ENCODE data around the gene LCP2. TPM values are rescaled to one million over a fixed set of nuclear protein-coding genes. Genes with fewer than 3 reads are reported as not detected.

LCP2 gene
- polyA plus RNA-seq (ENCODE audit: insufficient read length), result 4.2 TPM

DNA sequence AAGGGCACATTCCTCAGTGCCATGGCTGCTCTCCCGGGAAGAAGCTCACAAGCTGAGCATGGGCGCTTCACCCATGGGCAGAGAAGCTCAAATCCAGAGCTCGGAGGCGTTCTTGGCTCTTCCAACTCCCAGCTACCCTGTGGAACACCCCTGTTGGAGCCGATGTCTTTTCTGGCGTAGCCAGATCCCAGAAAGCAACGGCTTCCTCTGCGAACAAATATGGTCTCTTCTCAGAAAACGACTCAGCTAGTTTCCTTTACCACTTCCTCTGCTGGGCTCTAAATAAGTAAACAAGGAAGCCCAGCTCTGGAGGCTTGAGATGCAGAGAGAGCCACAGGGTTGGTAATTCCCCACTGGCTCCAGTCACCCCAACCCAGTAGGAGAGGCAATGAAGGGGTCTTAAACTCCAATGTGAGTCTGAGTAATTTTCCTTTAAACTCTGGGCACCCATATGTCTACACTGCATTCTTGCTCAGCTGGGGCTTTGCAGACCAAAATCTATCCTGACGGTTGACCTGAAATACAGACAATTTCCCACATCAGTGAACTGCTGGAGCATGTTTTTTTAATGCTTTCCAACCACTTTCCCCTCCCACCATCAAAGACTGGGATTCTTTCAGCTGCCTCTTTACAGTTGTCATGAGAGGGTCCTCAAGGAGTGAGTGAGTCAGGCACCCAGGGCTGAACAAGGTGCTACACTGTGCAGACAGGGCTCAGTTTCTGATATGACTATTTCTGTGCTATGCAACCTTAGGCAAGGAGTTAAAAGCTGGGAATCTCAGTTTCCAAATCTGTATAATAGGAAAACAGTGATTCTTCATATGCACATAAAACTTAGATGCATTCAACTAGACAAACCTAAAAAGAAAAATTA is at the start of gene LCP2:
Gene LCP2 (minus strand): TSS at position 189 of the 874 bp plus-strand sequence. CDS start 166 bp downstream, at position 23.
- DNase-seq (ENCODE audit: low read depth), result no peak

DNA sequence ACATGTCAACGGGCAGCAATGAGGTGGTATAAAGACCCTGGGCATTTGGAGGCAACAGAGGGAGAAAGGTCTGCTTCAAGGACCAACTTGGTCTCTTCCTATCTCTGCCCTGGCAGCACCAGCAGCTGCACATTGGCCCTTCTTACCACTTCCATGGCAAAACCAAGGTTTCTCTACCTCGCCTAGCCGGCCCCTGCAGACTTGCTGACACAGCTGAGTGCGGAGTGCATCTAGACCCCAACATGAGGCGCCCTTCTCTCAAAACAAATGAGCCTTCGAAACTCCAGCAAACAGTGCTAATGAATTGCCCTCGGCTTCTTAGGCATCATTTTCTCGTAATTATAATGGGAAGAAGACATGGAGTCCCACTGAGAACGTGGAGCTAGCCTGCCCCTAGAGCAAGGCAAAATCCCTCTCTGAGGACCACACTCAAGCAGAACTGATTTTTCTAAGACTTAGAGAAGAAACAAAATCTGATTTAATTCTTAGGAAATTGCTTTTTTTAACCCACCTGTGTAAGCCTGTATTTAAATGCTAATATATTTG is 49.5 kb upstream of the LCP2 start:
- DNase-seq (ENCODE audit: low read depth), result no peak

DNA sequence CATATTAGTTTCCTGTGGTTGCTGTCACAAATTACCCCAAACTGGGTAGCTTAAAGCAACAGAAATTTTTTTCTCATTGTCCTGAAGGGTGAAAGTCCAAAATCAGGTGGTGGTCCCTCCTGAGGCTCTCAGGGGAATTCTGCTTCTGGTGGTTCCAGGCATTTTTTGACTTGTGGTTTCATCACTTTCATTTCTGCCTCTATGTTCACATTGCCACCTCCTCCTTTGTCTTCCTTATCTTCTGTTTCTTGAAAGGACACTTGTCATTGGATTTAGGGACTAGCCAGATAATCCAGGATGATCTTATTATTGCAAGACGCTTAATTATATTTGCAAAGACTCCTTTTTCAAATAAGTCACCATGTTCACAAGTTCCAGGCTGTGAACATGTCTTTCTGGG is 48.4 kb upstream of the LCP2 start:
- no peak for DNase-seq (ENCODE audit: low read depth)

DNA sequence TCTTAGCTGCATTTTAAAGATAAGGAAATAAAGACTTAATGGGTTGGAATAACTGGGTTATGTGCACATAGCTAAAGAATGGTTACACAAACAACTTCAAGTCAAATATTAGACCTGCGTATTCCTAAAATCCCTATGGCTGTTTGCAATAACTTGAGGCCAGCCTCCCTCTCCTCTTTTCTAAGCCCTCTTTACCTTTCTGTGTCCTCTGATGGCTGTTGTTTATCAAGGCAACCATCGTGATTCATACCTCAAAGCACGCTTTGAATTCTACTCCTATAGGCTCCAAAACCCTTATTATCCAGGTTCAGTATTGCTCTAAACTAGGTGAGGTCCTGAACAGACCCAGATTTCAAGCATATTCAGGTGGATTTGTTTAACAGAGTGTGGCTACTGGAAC is 45.6 kb upstream of the LCP2 start:
- DNase-seq (ENCODE audit: low read depth), result no peak

DNA sequence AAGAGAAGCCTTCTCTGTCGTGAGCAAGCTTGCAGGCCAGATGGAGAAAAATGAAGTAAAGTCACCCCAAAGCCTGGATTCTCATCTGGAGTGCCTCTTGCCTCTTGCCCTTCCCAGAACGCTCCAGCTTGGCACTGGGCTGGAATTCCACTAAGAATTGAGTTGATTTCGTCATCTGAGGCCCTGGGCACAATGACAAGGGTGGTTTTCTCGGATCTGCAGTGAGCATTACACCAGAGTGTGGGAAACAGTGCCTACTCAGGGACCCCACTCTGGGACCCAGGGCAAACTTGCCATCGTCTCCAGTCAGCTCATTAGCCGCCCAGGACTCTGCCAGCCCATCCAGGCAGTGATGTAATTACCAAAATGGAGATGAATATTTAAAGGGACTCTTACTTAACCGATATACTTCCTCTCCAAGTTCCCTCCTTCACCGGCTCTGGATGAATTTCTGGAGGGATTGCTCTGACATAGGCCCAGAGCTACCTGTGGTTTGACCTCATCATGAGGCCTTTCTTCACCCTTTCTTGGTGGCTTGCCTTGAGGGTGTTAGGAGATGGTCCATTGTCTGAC is 44.7 kb upstream of the LCP2 start:
- no peak for DNase-seq (ENCODE audit: low read depth)

DNA sequence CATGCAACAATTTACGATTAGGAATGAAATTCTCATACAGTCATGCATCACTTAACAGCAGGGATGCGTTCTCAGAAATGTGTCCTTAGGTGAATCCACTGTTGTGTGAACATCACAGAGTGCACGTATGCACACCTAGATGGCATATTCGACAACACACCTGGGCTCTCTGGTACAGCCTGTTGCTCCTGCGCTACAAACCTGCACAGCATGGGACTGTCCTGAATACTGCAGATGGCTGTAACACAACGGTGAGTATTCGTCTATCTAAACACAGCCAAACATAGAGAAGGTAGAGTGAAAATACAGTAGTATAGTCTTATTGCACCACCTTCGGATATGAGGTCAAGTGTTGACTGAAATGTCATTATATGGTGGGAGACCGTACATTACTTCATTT is 44.0 kb upstream of the LCP2 start:
- DNase-seq (ENCODE audit: low read depth), result no peak

DNA sequence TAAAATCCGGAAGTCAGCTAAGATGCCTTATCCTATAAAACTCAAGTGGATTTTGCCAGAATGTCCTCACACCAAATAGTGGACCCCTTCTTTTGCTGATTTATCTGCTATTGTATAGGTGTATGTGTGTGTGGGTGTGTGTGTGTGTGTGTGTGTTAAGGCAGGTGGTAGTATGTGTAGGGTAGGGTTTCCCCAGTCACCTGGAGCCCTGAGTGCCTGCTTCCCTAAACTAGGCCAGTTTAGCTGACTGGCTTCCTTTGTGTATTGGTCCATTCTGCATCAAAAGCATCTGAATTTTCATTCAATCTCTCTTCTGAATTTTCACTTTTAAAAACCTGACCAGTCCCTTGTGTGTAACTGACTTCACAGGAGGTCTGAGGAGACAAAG is 42.2 kb upstream of the LCP2 start:
- DNase-seq (ENCODE audit: low read depth), result no peak

DNA sequence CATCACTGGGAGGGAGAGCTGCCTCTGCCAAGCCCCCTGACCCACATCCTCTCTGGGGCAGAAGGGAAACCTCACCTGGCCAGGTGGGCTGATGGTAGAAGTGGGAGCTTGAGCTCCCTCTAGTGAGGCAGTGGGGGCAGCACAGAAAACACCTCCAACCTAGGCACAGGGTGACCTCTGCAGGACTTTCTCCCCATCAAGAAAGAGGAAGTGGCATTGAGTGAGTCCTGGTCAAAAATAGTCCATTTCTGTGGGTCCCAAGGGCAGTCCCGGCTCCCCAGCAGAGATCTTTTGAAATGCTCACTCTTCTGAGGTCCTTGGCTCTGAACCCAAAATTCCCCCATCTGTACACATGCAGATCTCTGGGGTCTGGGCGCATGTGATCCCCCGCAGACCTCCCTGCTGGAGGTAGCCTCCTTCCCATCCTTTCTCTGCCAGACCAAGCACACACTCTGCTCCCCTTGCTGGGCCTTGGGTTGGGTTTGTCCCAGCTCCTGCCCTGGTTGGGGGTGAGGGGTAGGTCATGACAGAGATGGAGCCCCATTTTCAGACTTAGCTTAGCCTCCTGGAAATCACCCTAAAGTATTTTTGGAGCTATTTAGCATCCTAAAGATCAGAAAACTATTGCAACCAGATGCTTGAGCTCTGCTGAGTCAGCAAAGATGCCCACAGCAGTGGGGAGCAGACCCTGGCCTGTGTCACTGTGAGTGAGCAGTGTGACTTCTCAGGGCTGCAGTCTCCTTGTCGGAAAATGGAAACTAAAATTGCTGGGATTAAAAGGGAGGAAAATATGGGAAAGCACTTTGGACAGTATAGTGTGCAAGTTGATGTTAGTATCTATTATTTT is 41.6 kb upstream of the LCP2 start:
- DNase-seq (ENCODE audit: low read depth), result no peak

DNA sequence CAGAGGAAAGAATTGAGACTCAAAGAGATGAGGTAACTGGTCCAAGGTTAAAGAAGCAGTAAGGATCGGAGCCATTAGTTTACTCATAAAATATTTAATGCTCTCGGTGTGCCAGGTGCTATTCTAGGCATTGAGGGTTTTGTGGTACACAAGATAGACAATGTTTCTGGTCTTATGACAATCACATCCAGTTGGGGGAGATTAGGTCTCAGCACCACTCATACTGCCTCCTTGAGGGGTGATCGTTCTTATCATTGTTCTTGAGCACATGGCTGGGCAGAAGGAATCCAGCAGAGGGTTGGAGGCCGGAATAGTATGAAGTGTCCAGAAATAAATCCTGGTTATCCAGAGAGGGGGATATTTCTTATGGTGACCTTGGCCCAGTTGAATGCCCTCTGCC is 40.7 kb upstream of the LCP2 start:
- no peak for DNase-seq (ENCODE audit: low read depth)

DNA sequence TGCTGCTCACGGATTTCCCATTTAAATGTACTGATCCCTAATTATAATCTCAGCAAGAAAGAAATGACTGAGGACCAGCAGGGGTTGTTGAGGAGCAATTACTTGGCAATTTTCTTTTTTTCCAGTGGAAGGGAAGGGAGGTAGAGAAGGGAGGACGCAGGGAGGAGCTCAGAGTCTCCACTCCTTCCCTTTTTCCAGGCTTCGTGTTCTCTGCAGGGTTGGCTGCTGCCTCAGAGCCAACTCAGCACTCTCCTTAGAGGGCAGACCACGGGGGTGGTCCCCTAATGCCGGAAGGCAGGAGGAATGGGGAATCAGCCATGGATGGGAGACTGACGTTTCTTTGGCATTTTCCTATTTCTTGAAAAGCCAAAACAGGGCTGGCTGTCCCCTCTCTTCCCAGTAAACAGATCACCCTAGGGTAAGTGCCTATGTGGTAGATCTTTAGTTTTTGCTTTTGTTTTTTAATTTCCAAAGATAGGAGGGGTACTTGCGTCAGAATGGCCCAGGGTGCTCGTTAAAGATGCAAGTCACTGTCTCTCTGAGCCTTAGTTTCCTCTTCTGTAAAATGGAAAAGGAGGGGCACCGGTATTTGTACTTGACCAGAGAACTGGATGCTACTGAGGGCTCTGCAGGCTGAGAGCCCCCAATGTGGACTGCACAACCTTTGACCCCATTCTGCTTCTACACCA is 39.6 kb upstream of the LCP2 start:
- DNase-seq (ENCODE audit: low read depth), result no peak

DNA sequence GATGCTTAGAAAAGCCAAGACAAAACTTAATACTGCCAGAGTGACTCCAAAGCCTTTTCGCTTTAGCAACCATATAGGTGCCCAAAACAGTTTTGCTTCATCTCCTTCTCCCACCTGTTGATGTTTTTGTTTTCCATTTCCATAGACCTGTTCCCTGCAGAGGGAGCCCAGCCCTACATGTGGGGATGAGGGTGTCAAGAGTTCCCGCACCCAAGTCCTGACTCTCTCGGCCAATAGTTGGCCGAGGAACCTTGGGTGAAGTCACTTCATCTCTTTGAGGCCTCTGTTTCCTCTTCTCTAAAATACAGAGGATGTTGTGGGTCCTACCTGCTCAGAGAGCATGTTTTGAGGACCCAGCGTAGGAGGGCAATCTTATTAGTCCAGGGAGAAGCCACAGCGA is 38.5 kb upstream of the LCP2 start:
- no peak for DNase-seq (ENCODE audit: low read depth)

DNA sequence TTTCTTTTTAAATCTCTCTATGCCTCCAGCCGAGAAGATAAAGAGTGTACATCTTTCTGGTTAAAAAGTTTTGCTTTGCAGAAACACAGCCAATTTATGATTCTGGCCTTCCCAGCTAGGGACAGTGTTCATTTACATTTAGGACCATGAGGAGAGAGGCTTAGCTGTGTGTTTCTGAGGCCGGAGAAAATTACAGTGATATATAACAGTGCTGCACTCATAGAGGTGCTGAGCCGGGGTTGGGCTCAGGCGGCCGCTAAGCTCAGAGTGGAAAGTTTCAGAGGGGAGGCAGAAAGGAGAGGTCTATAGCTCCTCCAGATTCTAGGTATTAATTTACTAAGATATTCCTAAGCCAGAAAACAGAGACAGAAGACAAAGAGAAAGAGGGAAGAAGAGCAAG is 37.0 kb upstream of the LCP2 start:
- no peak for DNase-seq (ENCODE audit: low read depth)

DNA sequence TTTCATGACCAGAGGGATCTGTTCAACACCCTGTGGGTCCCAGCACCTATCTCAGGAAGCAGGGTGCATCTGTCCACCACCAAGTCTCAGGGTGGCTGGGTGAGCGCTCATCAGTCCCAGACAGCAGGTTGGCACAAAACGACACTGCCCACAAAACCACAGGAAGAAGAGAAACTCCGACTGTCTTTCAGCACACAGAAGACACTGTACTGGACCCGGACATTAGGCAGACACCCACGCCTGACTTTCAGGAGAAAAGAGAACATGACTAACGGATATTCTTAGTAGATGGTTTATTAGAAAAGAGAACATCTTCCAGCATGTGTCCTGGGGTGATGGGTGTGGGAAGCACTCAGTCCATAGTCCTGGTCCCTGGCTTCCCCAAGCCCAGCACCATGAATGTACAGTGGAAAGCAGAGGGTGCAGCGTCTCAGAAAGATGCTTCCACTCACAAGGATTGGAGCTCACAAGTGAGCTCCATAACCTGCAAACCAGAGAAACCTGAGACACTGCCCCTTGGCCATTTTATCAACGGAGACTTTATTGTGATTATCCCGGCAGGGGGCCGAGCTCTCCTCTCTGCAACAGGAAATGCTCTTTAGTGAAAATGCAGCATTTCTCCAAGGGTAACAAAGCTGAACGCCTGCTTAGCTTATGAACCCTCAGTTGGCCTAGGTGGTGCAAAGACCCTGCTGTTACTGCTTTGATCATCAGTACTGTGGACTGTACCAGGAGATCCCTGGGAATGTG is 35.8 kb upstream of the LCP2 start:
- no peak for DNase-seq (ENCODE audit: low read depth)

DNA sequence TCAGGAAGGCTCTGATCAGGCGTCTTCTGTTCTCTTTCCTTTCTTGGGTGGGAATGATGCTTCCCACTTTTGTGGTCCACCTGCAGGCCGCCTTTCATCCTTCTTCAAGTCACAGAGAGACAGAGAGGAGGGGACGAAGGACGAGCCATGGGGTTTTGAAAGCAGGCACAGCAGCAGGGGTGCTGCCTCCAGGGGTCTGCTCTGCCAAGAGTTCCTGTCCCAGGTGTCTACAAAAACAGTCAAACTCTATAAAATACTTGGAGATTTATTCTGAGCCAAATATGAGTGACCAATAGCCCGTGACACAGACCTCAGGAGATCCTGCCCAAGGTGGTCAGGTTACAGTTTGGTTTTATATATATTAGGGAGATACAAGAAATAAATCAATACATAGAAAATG is 34.5 kb upstream of the LCP2 start:
- no peak for DNase-seq (ENCODE audit: low read depth)

DNA sequence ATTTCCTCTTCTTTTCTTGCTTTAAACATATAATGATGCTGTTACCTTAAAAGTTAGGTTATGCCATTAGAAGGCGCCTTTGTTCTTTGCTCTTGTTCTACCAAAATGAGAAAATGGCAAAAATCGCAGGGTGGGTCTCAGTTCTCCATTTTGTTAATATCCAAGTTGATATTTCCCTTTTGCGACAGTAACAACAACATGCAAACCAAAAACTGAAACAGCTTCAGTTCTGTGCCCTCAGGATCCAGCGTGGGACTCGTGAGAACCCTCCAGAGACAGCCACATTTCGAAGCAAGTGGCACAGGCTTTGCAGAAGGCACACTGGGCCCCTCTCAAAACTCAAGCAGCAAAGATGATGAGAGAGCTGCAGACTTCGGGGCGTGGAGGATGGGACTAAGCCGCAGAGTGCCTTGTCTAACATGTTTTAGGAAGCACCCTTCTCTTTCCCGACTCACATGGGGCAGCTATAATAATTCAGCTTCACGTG is 33.0 kb upstream of the LCP2 start:
- no peak for DNase-seq (ENCODE audit: low read depth)

DNA sequence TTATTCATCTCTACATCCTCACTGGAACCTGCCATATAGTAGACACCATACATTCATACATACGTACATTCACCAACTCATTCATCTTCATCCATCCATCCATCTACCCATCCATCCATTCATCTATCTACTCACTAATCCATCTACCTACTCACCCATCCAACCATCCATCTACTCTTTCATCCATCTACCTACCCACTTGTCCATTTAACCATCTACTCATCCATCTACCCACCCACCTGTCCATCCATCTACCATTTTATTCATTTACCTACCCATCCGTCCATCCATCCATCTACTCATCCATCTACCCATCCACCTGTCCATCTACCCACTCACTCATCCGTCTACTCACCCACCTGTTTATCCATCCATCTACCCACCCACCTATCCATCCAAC is 31.9 kb upstream of the LCP2 start:
- DNase-seq (ENCODE audit: low read depth), result no peak

DNA sequence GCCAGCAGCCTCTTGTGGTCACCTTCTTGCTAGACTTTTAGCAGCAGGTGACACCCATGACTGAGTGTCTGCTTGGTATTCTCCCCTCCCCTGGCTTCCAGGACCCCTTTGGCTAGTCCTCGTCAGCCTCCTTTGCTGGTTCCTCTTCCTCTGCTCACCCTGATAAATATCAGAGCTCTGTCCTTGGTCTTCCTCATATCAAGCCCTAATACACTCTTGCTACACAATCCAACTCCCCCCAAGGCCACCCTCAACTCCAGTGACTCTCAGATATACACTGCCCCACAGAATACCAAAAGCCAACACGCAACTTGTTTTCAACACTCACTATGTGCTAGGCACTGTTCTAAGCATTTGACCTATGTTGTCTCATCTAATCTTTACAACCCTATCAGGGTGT is 30.3 kb upstream of the LCP2 start:
- DNase-seq (ENCODE audit: low read depth), result no peak

DNA sequence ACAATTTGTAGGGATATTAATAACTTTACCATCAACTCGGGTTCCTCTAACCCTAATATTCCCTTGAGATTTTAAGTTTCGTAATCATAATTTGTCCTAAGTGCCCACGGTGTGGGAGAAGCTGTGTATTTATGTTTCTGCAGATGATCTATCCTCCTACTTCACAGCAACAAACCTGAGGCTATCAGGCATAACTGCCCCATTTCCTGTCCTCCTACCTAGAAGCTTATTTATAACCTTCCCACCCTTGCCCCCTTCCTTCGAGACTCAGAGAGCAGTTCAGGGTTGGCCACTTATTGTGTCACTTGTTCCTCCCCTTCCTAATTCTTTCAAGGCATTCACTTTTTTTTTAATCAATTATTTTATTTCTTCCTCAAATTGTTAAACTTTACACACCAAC is 29.6 kb upstream of the LCP2 start:
- no peak for DNase-seq (ENCODE audit: low read depth)

DNA sequence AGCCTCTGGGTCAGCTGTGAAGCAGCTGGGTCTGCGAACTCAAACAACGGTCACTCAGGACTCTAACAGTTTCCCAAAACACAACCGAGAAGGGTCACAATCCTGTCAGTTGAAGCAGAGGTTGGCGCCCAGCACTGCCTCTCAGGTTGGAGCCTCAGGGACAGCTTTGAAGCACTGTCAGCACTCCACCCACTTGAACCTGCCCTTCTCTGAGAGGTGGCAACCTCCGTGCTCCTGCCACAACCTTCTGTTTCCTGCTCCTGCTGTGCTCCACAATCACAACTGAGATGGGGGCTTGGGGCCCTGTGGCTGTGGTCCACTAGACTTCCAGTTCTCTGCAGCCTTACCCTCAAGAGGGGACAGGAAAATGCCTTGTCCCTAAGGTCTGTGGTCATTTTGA is 21.7 kb upstream of the LCP2 start:
- DNase-seq (ENCODE audit: low read depth), result no peak

DNA sequence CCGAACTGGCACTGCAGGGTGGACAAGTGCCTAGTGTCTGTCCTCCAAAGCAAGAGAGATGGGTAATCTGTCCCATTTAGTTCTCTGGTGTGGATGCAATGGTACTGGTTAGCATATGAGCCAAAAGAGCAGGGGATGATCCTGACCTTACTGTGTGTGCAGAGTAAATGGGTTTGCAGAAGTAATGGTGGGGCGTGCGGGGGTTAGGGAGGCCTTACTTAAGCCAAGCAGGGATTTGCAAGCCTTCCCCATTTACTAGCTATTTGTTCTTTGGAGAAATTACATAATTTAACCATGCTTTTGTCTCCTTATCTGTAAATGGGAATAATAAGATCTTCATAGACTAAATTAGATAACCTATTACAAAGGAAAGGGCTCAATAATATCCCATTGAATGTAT is 19.9 kb upstream of the LCP2 start:
- no peak for DNase-seq (ENCODE audit: low read depth)

DNA sequence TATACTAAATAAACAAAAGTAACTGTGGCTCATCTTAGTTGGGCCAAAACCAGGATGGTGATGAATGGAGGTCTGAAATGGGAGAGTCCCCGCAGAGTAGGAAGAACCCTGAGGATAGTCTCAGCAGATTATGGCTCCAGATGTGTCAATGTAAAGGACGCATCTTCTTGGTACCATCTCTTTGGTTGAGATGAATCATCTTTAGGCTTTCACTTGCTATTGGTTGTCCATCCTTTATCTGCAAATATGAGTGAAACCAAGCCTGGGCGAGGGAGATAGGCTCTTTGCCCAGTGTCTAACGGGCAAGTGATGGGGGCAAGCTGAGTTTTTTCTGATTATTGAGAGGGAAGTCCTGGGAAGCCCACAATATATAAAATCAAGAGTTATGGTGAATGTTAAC is 19.4 kb upstream of the LCP2 start:
- no peak for DNase-seq (ENCODE audit: low read depth)
